Measurements from ENCODE around the gene WDR59.
"Not testable (repeated sequence)": the region's sequence is repeated elsewhere in the genome, so short reads cannot be mapped to it uniquely, and the experiment has no call there.

Gene WDR59

GRCh38 chr16:74844041-74844980, 140.6 kb downstream of the WDR59 start:
- TF ChIP-seq CTCF (conservative IDR thresholded peaks at IDR 0.05) = no peak
- no peak overlapping the region for H3K27ac ChIP-seq

GRCh38 chr16:74843381-74844035, 141.4 kb downstream of the WDR59 start:
- H3K27ac ChIP-seq = not testable (repeated sequence)

GRCh38 chr16:74842413-74842812, 142.5 kb downstream of the WDR59 start:
- no peak overlapping the region for H3K27ac ChIP-seq
- no peak for TF ChIP-seq CTCF (conservative IDR thresholded peaks at IDR 0.05)

GRCh38 chr16:74841904-74842303, 143.0 kb downstream of the WDR59 start:
- no peak overlapping the region for H3K27ac ChIP-seq
- no peak for TF ChIP-seq CTCF (conservative IDR thresholded peaks at IDR 0.05)

- TF ChIP-seq CTCF (conservative IDR thresholded peaks at IDR 0.05) = no peak
- no peak overlapping the region for H3K27ac ChIP-seq
Observed at GRCh38 chr16:74841469-74841868, 143.5 kb downstream of the WDR59 start.

- peak overlapping the region; percentile 38; the same call in 1 of the 2 replicates for H3K27ac ChIP-seq
- no peak for TF ChIP-seq CTCF (conservative IDR thresholded peaks at IDR 0.05)
Observed at GRCh38 chr16:74837056-74837455, 147.9 kb downstream of the WDR59 start.

- no peak for TF ChIP-seq CTCF (conservative IDR thresholded peaks at IDR 0.05)
- peak overlapping the region; percentile 38; the same call in 1 of the 2 replicates for H3K27ac ChIP-seq
Observed at GRCh38 chr16:74836111-74836671, 148.7 kb downstream of the WDR59 start.
